Measurements from ENCODE around the gene KCNMB3.

DNA sequence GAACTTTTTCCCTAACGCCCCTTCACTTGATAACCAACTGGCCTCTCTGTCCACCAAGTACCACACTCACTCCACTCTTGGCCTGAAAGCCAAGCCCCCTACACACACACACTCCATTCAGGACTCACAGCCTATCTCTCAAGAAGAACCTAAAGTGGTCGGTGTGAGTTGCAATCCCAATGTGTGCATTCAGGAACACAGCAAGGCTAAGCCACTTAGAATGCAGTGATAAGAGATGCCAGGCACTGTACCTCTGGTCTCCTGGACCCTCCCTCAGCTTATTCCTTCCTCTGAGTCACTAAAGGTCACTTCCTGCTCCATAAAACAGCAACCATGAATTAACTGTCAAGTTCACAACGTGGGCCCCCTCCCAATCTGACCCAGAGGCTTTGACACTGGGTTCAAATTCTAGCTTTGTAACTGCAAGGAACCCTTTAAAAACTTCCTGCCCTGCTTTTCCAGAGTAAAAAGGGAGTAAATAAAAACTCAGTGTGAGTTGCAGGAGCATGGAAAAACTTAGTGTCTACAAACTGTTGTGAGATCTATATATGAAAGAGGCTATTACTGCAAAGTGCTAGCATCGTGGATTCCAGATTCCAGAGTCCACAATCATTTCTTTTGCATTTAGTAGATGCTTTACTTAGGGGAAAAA, 17.6 kb upstream of the KCNMB3 start:
- TF ChIP-seq CTCF (conservative IDR thresholded peaks at IDR 0.05; ENCODE audit: low read depth, low read length) (no peak), EZH2 (IDR thresholded peaks at IDR 0.05; ENCODE audit: low read length, unreplicated experiment) (no peak), EZH2phosphoT487 (IDR thresholded peaks at IDR 0.05; ENCODE audit: borderline replicate concordance, low read length) (no peak)
